Thymus (tissue), 11 donors: ENCODE data around the gene CNTNAP5. TPM values are rescaled to one million over a fixed set of nuclear protein-coding genes. Genes with fewer than 3 reads are reported as not detected.
"Not testable (repeated sequence)": the region's sequence is repeated elsewhere in the genome, so short reads cannot be mapped to it uniquely, and the experiment has no call there.

ENCODE experiments used
- DNase-seq, 9 donors: peaks; one replicate each; pipeline ENCODE4 v3.0.0-alpha.2; 2013; ENCODE audit warnings: low spot score in 9 of 9, low read depth in 6 of 9, missing footprints in 1 of 9
- H3K27ac ChIP-seq, 2 donors: one replicate each; pipeline ENCODE4 v1.5.1; 2013; ENCODE audit warnings: control low read depth in 1 of 2, low read depth in 1 of 2, low read length in 1 of 2, mild to moderate bottlenecking in 1 of 2, moderate library complexity in 1 of 2
- H3K27me3 ChIP-seq, 2 donors: one replicate each; pipeline ENCODE4 v1.5.1; 2013; ENCODE audit warnings: low read length in 1 of 2; ENCODE audit not compliant: control insufficient read depth in 2 of 2, insufficient read depth in 1 of 2
- H3K36me3 ChIP-seq, 2 donors: one replicate each; pipeline ENCODE4 v1.5.1; 2013; ENCODE audit warnings: low read length in 1 of 2, mild to moderate bottlenecking in 1 of 2, moderate library complexity in 1 of 2; ENCODE audit not compliant: control insufficient read depth in 2 of 2, insufficient read depth in 2 of 2
- H3K4me1 ChIP-seq, 2 donors: one replicate each; pipeline ENCODE4 v1.5.1; 2013; ENCODE audit warnings: low read length in 2 of 2; ENCODE audit not compliant: control insufficient read depth in 2 of 2, insufficient read depth in 2 of 2
- H3K4me3 ChIP-seq, 2 donors: one replicate each; pipeline ENCODE4 v1.5.1; 2013; ENCODE audit warnings: low read length in 2 of 2, control low read depth in 1 of 2, mild to moderate bottlenecking in 1 of 2
- H3K9me3 ChIP-seq, 2 donors: one replicate each; pipeline ENCODE4 v1.5.1; 2013; ENCODE audit warnings: low read length in 1 of 2, mild to moderate bottlenecking in 1 of 2; ENCODE audit not compliant: control insufficient read depth in 2 of 2, insufficient read depth in 1 of 2
- WGBS: extraction: QIAGEN DNeasy Blood & Tissue Kit; methylation state at CpG from one replicate; pipeline ENCODE4 v1.1.7; 2013; 5-methylcytosine and 5-hydroxymethylcytosine counted together
- polyA plus RNA-seq: library from polyadenylated mRNA; stranded (reverse); fragments of 200-250 nt; gene quantifications from one replicate; pipeline ENCODE4 v1.2.3, GENCODE V29; 2013
- total RNA-seq: library from RNA; stranded (reverse); fragments of 120-200 nt; gene quantifications from one replicate; pipeline ENCODE4 v1.2.4, GENCODE V29; 2013
- donor health status: healthy.

The CNTNAP5 gene
- total and polyA plus RNA-seq, 2 donors: 0.02 to 0.14 TPM

DNA sequence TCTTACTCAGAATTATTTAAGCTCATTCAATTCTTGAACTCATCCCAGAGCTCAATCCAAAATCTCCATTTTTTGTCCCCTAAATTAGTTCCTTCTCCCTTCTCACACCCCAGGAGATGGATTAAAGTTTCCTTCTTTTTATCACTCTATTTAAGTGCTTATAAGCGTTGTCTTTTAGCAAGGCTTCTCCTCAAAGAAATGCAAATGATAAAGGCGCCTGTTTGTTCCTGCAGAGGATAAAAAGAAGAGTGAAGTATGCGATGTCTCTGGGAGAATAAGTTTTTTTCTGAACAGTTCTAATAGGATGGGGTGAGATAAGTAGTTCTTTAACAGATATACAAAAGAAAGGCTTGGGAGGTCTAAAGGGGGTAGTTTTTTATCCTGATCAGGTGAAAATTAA, 303.3 kb downstream of the CNTNAP5 start:
- WGBS: 48% methylated on average over 3 of the region's 3 CpGs
- DNase-seq: no peak
- H3K27ac ChIP-seq: no peak overlapping the region
- H3K27me3 ChIP-seq: no peaks in the 10 kb centered on the region
- no peaks in the 10 kb centered on the region for H3K9me3 ChIP-seq
- no peak overlapping the region for H3K4me3 ChIP-seq
- no peaks in the 10 kb centered on the region for H3K36me3 ChIP-seq
- no peaks in the 10 kb centered on the region for H3K4me1 ChIP-seq

DNA sequence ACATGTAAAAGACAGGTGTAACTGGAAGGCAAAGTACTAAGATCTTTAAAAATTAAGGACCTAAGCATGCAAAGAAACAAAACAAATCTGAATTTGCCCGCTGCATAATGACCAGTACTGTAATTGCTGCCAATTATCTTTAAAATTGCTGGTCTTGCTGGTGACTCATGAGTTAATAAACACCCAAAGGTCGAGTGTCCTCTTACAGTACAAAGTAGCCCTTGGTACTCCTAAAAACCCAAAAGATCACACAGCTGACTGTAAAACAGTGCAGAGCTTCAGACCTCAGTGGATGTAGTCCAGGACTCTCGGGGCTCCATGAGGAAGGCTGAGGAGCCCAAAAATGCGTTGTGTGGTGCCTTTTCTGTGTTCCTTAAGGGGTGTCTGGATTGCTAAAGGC, 308.7 kb downstream of the CNTNAP5 start:
- Histone ChIP-seq H3K27me3 (no peaks in the 10 kb centered on the region), H3K4me1 (no peaks in the 10 kb centered on the region), H3K9me3 (no peaks in the 10 kb centered on the region), H3K36me3 (no peaks in the 10 kb centered on the region), H3K27ac (no peak overlapping the region), H3K4me3 (no peak overlapping the region)
- 82% methylated on average over 4 of the region's 4 CpGs for WGBS
- DNase-seq: no peak

DNA sequence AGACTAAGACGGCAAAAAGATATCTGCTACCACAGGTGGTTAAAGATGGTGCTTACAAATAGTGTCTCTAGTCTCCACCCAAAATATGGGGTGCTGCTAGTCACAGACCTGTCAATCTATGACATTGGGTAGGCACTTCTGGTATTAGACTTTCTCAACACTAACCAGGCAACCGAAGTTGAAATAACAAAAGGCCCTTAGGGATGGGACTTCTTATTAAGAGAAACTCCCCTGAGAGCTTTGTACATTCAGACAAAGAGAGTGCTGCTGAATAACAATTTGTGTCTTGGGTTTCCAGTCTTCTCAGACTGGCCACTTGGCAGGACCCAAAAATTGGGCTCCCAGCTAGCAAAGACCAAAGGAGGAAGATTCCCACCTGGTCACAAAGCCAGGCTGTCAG, 310.0 kb downstream of the CNTNAP5 start:
- no peaks in the 10 kb centered on the region for H3K27me3 ChIP-seq
- 94% methylated on average over 2 of the region's 2 CpGs for WGBS
- no peaks in the 10 kb centered on the region for H3K36me3 ChIP-seq
- H3K9me3 ChIP-seq: no peaks in the 10 kb centered on the region
- no peaks in the 10 kb centered on the region for H3K4me1 ChIP-seq
- H3K27ac ChIP-seq: no peak overlapping the region
- no peak overlapping the region for H3K4me3 ChIP-seq
- no peak for DNase-seq

DNA sequence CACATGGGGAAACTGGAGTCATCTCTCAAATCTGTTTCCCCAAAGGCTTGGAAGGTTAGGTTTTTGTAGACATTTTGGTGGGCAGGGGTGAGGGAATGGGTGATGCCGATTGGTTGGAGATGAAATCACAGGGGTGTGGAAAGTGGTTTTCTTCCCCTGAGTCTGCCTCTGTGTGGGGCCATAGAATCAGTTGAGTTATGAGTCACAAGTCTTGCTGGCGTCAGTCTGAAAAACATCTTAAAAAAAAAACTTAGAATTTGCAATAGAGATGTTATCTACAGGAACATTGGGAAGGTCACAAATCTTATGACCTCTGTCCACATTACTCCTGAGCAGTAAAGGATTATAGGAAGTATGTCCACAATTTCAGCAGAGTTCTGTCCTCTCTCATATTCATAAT, 314.6 kb downstream of the CNTNAP5 start:
- Histone ChIP-seq H3K36me3 (no peaks in the 10 kb centered on the region), H3K4me1 (no peaks in the 10 kb centered on the region), H3K27ac (no peak overlapping the region), H3K4me3 (no peak overlapping the region), H3K9me3 (no peaks in the 10 kb centered on the region), H3K27me3 (no peaks in the 10 kb centered on the region)
- no peak for DNase-seq
- WGBS: 94% methylated on average over 2 of the region's 2 CpGs

DNA sequence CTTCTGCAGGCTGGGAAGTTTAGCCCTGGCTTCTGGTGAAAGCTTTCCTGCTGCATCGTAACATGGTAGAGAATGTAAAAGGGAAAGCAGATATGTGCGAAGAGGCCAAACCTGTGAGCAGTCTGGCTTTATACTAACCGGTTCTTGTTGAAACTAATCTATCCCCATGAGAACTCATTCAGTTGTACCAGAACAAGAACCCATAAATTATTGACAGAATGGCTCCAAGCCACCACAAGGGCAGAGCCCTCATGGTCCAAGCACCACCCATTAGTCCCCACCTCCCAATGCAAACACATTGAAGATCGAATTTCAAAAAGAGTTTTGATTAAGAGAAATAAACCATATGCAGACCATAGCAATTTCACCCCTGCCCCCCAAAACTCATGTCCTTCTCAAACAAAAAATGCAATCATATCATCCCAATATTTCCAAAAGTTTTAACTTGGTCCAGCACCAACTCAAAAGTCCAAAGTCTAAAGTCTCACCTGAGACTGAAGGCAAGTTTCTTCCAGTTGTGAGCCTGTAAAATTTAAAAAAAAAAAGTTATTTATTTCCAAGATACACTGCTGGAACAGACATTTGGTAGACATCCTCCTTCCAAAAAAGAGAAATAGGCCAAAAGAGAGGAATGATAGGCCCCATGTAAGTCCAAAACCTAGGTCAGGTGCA, 318.9 kb downstream of the CNTNAP5 start:
- no peaks in the 10 kb centered on the region for H3K36me3 ChIP-seq
- DNase-seq: no peak
- H3K9me3 ChIP-seq: no peaks in the 10 kb centered on the region
- H3K4me3 ChIP-seq: no peak overlapping the region
- H3K4me1 ChIP-seq: no peaks in the 10 kb centered on the region
- 92% methylated on average over 4 of the region's 4 CpGs for WGBS
- H3K27me3 ChIP-seq: no peaks in the 10 kb centered on the region
- H3K27ac ChIP-seq: no peak overlapping the region

DNA sequence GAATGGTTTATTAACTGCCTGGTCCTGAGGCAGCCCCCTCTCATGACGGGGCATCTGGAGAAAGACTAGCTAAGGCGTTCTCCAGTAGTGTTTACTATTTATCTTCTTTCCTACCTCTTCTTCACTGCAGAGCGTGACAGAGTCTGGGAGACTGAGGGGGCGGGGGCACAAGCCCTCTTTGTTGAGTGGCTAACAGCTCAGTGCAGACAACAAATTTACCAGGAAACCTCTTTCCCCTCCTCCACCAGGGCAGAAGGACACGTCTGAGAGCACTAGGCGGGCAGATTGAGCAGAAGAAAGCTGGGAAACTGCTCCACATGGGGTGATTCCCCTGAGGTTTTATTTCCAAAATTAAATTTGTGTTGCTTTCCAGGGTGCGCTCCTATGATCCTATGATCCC, 322.1 kb downstream of the CNTNAP5 start:
- H3K9me3 ChIP-seq: no peaks in the 10 kb centered on the region
- H3K27me3 ChIP-seq: no peaks in the 10 kb centered on the region
- no peak overlapping the region for H3K4me3 ChIP-seq
- no peaks in the 10 kb centered on the region for H3K4me1 ChIP-seq
- H3K27ac ChIP-seq: no peak overlapping the region
- 81% methylated on average over 7 of the region's 7 CpGs for WGBS
- no peak for DNase-seq
- no peaks in the 10 kb centered on the region for H3K36me3 ChIP-seq

DNA sequence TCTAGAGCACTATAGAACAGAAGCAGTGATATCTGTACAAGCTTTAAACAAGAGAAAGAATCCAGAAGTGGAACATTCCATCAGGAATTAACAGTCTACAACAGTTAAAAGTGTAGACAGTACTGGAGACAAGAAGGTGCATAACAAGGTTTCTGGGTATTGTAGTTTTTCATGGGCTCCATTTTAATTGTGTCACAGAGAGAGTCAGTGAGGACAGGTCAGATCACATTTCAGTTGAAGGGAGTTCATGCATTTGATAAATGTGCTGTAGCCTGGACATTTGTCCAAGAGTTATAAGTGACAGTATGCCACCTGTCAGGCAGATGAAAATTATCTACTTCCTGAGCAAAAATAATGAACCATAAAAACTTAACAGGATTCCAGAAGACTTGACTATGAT, 328.6 kb downstream of the CNTNAP5 start:
- H3K4me3 ChIP-seq: no peak overlapping the region
- no peaks in the 10 kb centered on the region for H3K36me3 ChIP-seq
- no peak for DNase-seq
- no peaks in the 10 kb centered on the region for H3K9me3 ChIP-seq
- H3K27me3 ChIP-seq: no peaks in the 10 kb centered on the region
- H3K27ac ChIP-seq: no peak overlapping the region
- H3K4me1 ChIP-seq: no peaks in the 10 kb centered on the region

DNA sequence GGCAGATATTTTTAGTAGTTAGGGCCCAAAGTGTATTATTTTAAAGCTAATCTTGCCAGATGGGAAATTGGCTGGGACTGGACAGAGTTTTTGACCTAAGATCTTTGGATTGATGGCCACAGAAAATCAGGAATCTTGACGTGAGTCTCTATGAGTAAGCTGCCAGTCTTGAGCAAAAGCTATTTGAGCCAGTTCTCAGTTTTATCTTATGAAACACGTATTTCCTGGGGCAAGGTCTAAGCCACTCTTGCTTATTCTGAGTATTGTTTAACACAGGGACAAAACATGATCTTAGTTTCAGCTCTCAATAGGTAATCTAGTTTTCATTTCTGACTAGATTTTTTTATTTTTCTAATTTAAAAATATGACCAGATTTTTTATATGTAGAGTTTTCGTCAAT, 329.4 kb downstream of the CNTNAP5 start:
- DNase-seq: no peak
- H3K36me3 ChIP-seq: no peaks in the 10 kb centered on the region
- H3K27ac ChIP-seq: no peak overlapping the region
- no peak overlapping the region for H3K4me3 ChIP-seq
- no peaks in the 10 kb centered on the region for H3K27me3 ChIP-seq
- H3K4me1 ChIP-seq: no peaks in the 10 kb centered on the region
- H3K9me3 ChIP-seq: no peaks in the 10 kb centered on the region
- 66% methylated on average over 3 of the region's 3 CpGs for WGBS

DNA sequence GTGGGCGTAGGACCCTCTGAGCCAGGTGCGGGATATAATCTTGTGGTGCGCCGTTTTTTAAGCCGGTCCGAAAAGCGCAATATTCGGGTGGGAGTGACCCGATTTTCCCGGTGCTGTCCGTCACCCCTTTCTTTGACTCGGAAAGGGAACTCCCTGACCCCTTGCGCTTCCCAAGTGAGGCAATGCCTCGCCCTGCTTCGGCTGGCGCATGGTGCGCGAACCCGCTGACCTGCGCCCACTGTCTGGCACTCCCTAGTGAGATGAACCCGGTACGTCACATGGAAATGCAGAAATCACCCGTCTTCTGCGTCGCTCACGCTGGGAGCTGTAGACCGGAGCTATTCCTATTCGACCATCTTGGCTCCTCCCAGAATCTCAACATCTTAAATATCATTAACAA, 336.9 kb downstream of the CNTNAP5 start:
- H3K4me1 ChIP-seq, H3K27me3 ChIP-seq, H3K27ac ChIP-seq, DNase-seq, H3K4me3 ChIP-seq, H3K36me3 ChIP-seq, H3K9me3 ChIP-seq: not testable (repeated sequence)
- 97% methylated on average over 28 of the region's 28 CpGs for WGBS

DNA sequence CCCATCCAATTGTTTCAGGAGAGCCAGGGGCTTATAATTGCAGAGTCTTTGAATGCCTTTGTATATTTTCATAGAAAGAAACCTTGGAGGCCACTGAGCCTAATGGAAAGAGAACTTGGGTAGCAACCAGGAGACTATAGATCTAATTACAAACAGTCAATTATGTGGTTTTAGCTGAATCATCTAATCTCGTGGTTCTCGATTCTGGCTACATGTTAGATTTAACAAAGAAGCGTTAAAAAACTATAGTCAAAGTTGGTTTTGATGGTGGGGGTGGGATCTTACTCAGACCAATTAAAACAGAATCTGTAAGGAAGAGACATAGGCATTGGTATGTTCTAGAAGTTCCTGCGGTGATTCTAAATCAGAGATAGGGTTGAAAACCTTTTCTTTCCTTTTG, 344.1 kb downstream of the CNTNAP5 start:
- H3K27ac ChIP-seq: no peak overlapping the region
- H3K36me3 ChIP-seq: no peaks in the 10 kb centered on the region
- no peaks in the 10 kb centered on the region for H3K4me1 ChIP-seq
- H3K27me3 ChIP-seq: no peaks in the 10 kb centered on the region
- no peaks in the 10 kb centered on the region for H3K9me3 ChIP-seq
- no peak for DNase-seq
- 91% methylated on average over 4 of the region's 4 CpGs for WGBS
- no peak overlapping the region for H3K4me3 ChIP-seq
